GM15510 (cell line): ENCODE data around the gene FUCA2.

ENCODE experiments used
- POLR2A ChIP-seq: IDR thresholded peaks from 3 replicates; pipeline ENCODE4 v1.6.1; 2011; ENCODE audit warnings: borderline replicate concordance; ENCODE audit not compliant: insufficient read length; ENCODE audit errors: extremely low read depth

The FUCA2 gene

GRCh38 chr6:143542888-143543287 is 31.4 kb upstream of the FUCA2 start:
- TF ChIP-seq POLR2A: no peak

- no peak for TF ChIP-seq POLR2A
Observed at GRCh38 chr6:143540192-143540591, 28.7 kb upstream of the FUCA2 start.

GRCh38 chr6:143539734-143540133 is 28.2 kb upstream of the FUCA2 start:
- TF ChIP-seq POLR2A: no peak

- no peak for TF ChIP-seq POLR2A
Observed at GRCh38 chr6:143539106-143539505, 27.6 kb upstream of the FUCA2 start.

- no peak for TF ChIP-seq POLR2A
Observed at GRCh38 chr6:143538374-143538773, 26.9 kb upstream of the FUCA2 start.

GRCh38 chr6:143536866-143537691 is 25.6 kb upstream of the FUCA2 start:
- no peak for TF ChIP-seq POLR2A

GRCh38 chr6:143536461-143536865 is 24.9 kb upstream of the FUCA2 start:
- peak; percentile 15 for TF ChIP-seq POLR2A

GRCh38 chr6:143535189-143535614 is 23.7 kb upstream of the FUCA2 start:
- no peak for TF ChIP-seq POLR2A

GRCh38 chr6:143531720-143532499 is 20.4 kb upstream of the FUCA2 start:
- no peak for TF ChIP-seq POLR2A

GRCh38 chr6:143529095-143529494 is 17.6 kb upstream of the FUCA2 start:
- TF ChIP-seq POLR2A: no peak

GRCh38 chr6:143528164-143528811 is 16.8 kb upstream of the FUCA2 start:
- TF ChIP-seq POLR2A: no peak

GRCh38 chr6:143527677-143528076 is 16.2 kb upstream of the FUCA2 start:
- no peak for TF ChIP-seq POLR2A

- TF ChIP-seq POLR2A: no peak
Observed at GRCh38 chr6:143525356-143525755, 13.8 kb upstream of the FUCA2 start.

- no peak for TF ChIP-seq POLR2A
Observed at GRCh38 chr6:143522039-143522600, 10.6 kb upstream of the FUCA2 start.

- no peak for TF ChIP-seq POLR2A
Observed at GRCh38 chr6:143517447-143517773, 5.9 kb upstream of the FUCA2 start.

- no peak for TF ChIP-seq POLR2A
Observed at GRCh38 chr6:143516690-143517446, 5.3 kb upstream of the FUCA2 start.
